Natural killer cell (primary cell): ENCODE results near the gene MECP2. TPM values are rescaled to one million over a fixed set of nuclear protein-coding genes. Genes with fewer than 3 reads are reported as not detected.

Experiments used
- ATAC-seq, 3 donors: fragments of 150-1000 bp in 2 of 3; fragments of 200-7000 bp in 1 of 3; cut with Tn5 transposase; 1 replicate in 1 of 3; 2 replicates in 2 of 3; pipeline ENCODE4 v1.10.0; 2021; ENCODE audit warnings: mild to moderate bottlenecking in 2 of 3, moderate library complexity in 2 of 3
- DNase-seq, 2 donors: peaks; one replicate each; pipeline versions ENCODE4 v3.0.0 to v3.0.0-alpha.2; 2013 to 2021; ENCODE audit warnings: mixed read lengths in 1 of 2
- H3K27ac ChIP-seq: one replicate; pipeline ENCODE4 v1.5.1; 2013; ENCODE audit warnings: mild to moderate bottlenecking, low read length
- H3K27me3 ChIP-seq: one replicate; pipeline ENCODE4 v1.6.1; 2013; ENCODE audit warnings: low read length; ENCODE audit not compliant: control insufficient read depth, insufficient read depth
- H3K36me3 ChIP-seq: one replicate; pipeline ENCODE4 v1.6.1; 2013; ENCODE audit warnings: low read length; ENCODE audit not compliant: control insufficient read depth, insufficient read depth
- H3K4me1 ChIP-seq: one replicate; pipeline ENCODE4 v1.6.1; 2013; ENCODE audit warnings: low read length; ENCODE audit not compliant: control insufficient read depth, insufficient read depth
- H3K4me3 ChIP-seq: one replicate; pipeline ENCODE4 v1.5.1; 2013; ENCODE audit warnings: low read length
- H3K9me3 ChIP-seq: one replicate; pipeline ENCODE4 v1.6.1; 2013; ENCODE audit warnings: low read length; ENCODE audit not compliant: control insufficient read depth, insufficient read depth
- H3K27ac Mint-ChIP-seq, 2 donors: one replicate each; pipeline ENCODE4 v1.8.0; 2022; ENCODE audit warnings: mild to moderate bottlenecking in 2 of 2, mixed read lengths in 2 of 2, moderate library complexity in 1 of 2
- H3K27me3 Mint-ChIP-seq, 2 donors: one replicate each; pipeline ENCODE4 v1.8.0; 2022; ENCODE audit warnings: low read depth in 2 of 2, mixed read lengths in 2 of 2
- H3K36me3 Mint-ChIP-seq: one replicate; pipeline ENCODE4 v1.8.0; 2022; ENCODE audit warnings: mixed read lengths
- H3K4me1 Mint-ChIP-seq, 2 donors: one replicate each; pipeline ENCODE4 v1.8.0; 2022; ENCODE audit warnings: mixed read lengths in 2 of 2
- H3K4me3 Mint-ChIP-seq: one replicate; pipeline ENCODE4 v1.8.0; 2022; ENCODE audit warnings: mild to moderate bottlenecking, moderate library complexity, mixed read lengths
- H3K9me3 Mint-ChIP-seq, 2 donors: one replicate each; pipeline ENCODE4 v1.8.0; 2022; ENCODE audit warnings: mixed read lengths in 2 of 2
- WGBS: methylation state at CpG from one replicate; pipeline ENCODE4 v1.1.7; 2013; ENCODE audit warnings: missing lambda C conversion rate; ENCODE audit not compliant: insufficient coverage; 5-methylcytosine and 5-hydroxymethylcytosine counted together
- intact Hi-C: fragments of 100-400 bp; cut with micrococcal nuclease; formaldehyde crosslinking; loops from one replicate; pipeline ENCODE4 v1.14.2; 2022
- total RNA-seq, 4 donors: library from RNA; stranded (reverse); fragments of 120-200 nt in 1 of 4; gene quantifications; one replicate each; pipeline versions ENCODE4 v1.2.3 to v1.2.4, GENCODE V29; 2013 to 2022
- TF ChIP-seq, protein P1 (sequence below): fragments of 200-600 bp; IDR thresholded peaks from one replicate; pipeline ENCODE4 v1.8.0; 2022; ENCODE audit warnings: antibody characterized with exemption

The MECP2 gene
- total RNA-seq, 3 donors from 2014 or later (not counting 1 experiment from before 2014, with no cell fraction given): 177 to 198 (median 182) TPM

DNA sequence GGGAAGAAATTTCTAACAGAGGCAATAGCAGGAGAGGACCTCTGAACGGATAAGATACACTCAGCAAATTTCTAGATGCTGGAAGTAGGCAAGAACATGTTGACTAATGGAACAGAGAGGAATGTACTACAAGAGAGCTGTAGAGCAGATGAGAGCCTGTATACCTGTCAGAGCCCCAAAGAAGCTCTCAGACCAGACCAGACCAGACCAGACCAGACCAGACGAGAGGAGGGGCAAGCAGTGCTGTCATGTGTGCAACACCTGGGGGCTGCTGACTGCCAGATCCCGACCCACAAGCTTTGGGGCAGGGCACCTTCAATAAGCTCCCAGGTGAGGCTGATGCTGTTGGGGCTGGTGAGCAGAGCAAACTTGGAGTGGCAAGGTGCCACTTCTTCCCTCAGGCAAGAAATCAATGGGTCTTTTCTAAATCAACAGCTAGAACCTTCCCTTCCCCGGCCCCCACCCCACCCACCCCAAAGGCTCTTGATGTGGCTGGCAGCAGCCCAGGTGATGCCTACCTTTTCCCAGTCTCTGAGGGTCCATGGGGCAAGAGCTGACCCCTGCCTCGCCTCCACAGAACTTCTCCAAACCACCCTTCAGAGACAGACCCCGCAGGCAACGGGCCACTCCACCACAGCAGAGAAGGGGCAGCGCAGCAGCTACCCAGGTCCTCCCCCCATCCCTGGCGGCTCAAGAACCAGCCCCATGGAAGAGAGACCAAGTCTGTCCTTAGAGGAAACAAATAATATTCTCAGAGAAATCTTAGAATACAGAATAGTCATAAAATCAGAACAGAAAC, 32.7 kb downstream of the MECP2 start:
- Mint-ChIP-seq H3K27me3 (no peaks in the 10 kb centered on the region), H3K4me1 (peaks cover 48 to 54% of the 10 kb centered on the region in 2 donors), H3K9me3 (no peaks in the 10 kb centered on the region), H3K27ac (peak overlapping the region; percentile 39 to 80), H3K36me3 (no peaks in the 10 kb centered on the region), H3K4me3 (peak overlapping the region; percentile 10)
- DNase-seq (no peak), ATAC-seq (no peak)
- Histone ChIP-seq H3K27ac (no peak overlapping the region), H3K4me3 (no peak overlapping the region), H3K9me3 (no peaks in the 10 kb centered on the region), H3K27me3 (no peaks in the 10 kb centered on the region), H3K4me1 (peaks cover 45% of the 10 kb centered on the region), H3K36me3 (no peaks in the 10 kb centered on the region)
- intact Hi-C loops: no loop called here
- WGBS: 72% methylated on average over 6 of the region's 9 CpGs
- TF ChIP-seq, protein P1, sequence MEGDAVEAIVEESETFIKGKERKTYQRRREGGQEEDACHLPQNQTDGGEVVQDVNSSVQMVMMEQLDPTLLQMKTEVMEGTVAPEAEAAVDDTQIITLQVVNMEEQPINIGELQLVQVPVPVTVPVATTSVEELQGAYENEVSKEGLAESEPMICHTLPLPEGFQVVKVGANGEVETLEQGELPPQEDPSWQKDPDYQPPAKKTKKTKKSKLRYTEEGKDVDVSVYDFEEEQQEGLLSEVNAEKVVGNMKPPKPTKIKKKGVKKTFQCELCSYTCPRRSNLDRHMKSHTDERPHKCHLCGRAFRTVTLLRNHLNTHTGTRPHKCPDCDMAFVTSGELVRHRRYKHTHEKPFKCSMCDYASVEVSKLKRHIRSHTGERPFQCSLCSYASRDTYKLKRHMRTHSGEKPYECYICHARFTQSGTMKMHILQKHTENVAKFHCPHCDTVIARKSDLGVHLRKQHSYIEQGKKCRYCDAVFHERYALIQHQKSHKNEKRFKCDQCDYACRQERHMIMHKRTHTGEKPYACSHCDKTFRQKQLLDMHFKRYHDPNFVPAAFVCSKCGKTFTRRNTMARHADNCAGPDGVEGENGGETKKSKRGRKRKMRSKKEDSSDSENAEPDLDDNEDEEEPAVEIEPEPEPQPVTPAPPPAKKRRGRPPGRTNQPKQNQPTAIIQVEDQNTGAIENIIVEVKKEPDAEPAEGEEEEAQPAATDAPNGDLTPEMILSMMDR: no peak

DNA sequence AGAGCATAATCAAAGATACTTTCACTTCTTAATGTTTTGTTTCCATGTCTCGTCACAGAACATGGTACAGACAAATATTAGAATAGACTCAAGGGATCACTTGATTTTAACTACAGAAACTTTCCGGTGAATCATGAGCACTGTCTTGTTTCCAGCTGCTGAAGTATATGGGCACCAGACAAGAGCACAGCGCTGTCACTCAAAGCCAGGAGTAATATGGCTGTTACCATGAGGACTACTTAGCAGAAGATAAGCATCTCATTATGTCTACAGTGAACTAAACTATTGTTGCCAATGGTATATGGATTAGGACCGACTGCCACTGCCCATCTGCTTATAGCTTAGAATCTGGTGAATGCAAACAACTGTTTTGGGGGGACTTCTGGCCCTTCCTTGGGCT, 34.3 kb downstream of the MECP2 start:
- intact Hi-C loops: no loop called here
- Histone ChIP-seq H3K4me1 (peaks cover 44% of the 10 kb centered on the region), H3K27me3 (no peaks in the 10 kb centered on the region), H3K4me3 (no peak overlapping the region), H3K36me3 (no peaks in the 10 kb centered on the region), H3K9me3 (no peaks in the 10 kb centered on the region), H3K27ac (no peak overlapping the region)
- peak overlapping the region; percentile 39 to 80 for H3K27ac Mint-ChIP-seq
- H3K4me1 Mint-ChIP-seq: peaks cover 62 to 63% of the 10 kb centered on the region in 2 donors
- TF ChIP-seq, protein P1: no peak
- H3K27me3 Mint-ChIP-seq: no peaks in the 10 kb centered on the region
- ATAC-seq (peak in 2 of 3 donors; percentile 21 to 58), DNase-seq (no peak)
- no peaks in the 10 kb centered on the region for H3K36me3 Mint-ChIP-seq
- H3K9me3 Mint-ChIP-seq: no peaks in the 10 kb centered on the region
- WGBS: 79% methylated on average over 4 of the region's 4 CpGs
- H3K4me3 Mint-ChIP-seq: no peak overlapping the region

DNA sequence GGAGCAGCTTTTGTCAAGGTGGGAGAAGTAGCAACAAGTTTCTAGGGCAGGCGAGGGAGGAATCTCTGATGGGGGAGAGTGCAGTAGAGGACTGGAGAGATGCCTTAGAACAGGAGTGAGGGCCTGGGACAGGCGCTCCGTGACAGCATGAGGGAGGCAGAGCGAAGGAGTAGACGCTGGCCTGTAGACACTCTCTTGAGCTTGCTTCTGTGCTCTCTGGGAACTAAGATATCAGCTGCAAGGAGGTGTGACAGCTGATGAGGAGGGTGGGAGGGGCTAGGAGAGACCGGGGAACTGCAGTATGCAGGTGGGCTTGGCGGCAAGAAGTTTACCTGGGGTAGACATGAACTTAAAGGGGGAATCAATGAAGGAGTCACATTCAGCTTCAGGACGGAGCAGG, 35.7 kb downstream of the MECP2 start:
- peak overlapping the region; percentile 58 to 83 for H3K27ac Mint-ChIP-seq

More for the DNA sequence above, 35.7 kb downstream of the MECP2 start:
- no peak overlapping the region for H3K27ac ChIP-seq
- no peaks in the 10 kb centered on the region for H3K27me3 ChIP-seq
- H3K9me3 ChIP-seq: no peaks in the 10 kb centered on the region
- Mint-ChIP-seq H3K36me3 (no peaks in the 10 kb centered on the region), H3K4me1 (peaks cover 67 to 71% of the 10 kb centered on the region in 2 donors), H3K27me3 (no peaks in the 10 kb centered on the region), H3K4me3 (no peak overlapping the region), H3K9me3 (no peaks in the 10 kb centered on the region)
- peaks cover 38% of the 10 kb centered on the region for H3K4me1 ChIP-seq
- intact Hi-C loops: no loop called here
- TF ChIP-seq, protein P1: no peak
- no peak for ATAC-seq
- H3K4me3 ChIP-seq: no peak overlapping the region
- DNase-seq: no peak
- WGBS: 93% methylated on average over 8 of the region's 8 CpGs
- peaks cover 4% of the 10 kb centered on the region for H3K36me3 ChIP-seq
